HG03139 (cell line): Measurements from ENCODE around the gene PIEZO1.
A peak's percentile ranks its signal among the peaks of the same experiment; 100 is the strongest.

Experiments
- ATAC-seq: cut with Tn5 transposase; IDR thresholded peaks from one replicate; pipeline ENCODE4 v1.9.1; 2021; ENCODE audit not compliant: unreplicated experiment

PIEZO1 gene

DNA sequence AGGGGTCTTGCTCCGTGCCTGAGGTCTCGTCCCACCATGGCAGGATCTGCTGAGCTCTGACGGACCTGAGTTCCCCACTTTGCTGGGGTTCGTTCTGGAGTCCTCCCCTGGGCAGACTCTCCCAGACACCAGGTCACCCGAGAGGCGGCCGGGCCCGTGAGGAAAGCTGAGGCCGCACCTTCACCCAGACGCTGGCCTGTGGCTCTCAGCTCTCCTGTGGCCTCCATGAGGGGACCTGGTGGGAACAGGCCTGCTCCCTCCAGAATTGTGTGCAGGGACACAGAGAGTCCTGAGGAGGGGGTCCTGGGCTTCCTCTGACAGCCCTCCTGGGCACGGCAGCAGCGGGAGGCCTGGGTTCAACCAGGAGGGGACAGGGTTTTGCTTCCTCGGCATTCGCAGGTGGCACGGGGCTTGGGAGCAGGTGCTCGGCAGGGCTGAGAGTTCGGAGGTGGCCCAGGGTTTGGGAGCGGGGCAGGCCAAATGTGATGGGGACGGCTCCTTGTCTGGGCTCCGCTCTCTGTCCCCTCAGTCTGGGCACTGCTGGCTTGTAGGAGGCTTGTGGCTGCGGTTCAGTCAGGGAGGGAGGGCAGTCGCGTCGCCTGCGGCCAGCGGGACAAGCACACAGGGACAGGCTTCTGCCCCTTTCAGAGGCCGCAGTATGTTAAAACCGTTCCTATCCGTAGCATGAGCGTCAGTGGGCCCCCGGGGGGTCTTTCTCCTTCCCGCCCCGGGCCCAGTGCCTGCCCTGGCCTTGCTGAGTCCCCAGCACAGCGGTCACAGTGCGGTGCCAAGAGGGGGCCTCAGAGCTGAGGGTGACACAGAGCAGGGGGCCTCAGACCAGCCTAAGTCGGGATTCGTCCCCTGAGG, 90.6 kb downstream of the PIEZO1 start:
- ATAC-seq = no peak

DNA sequence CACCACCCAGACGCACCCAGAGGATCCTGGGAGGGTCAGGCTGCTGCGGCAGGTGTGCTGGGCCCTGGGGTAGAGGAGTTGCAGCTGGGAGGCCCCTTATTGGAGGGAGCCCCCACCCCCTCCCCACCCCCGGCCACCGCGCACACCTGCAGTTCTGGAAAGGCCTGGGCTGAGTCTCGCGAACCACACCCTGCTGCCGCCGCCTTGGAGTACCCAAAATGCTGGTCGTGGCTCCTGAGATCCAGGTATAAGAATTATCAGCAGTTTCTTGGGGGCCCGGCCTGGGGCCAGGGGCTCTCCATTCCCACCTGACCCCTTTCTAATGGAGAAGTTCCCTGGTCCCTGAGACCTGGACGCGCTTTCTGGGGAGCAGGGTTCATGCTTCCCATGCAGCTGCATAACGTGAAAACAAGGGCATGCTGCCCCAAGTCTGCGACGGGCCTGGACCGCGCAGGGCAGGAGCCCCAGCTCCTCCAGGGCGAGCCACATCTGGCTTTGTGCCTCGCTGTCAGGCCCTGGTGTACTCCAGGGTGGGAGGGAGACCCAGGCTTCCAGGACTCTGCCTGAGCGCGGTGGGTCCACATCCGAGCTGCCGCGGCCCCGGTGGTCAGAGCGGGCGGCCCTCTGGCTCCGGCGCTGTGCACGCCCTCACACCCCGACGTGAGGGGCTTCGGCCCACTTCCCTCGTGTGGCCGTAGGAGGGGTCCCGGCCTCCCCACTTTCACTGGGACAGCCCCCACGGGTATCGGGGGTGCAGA, 91.4 kb downstream of the PIEZO1 start:
- no peak for ATAC-seq

DNA sequence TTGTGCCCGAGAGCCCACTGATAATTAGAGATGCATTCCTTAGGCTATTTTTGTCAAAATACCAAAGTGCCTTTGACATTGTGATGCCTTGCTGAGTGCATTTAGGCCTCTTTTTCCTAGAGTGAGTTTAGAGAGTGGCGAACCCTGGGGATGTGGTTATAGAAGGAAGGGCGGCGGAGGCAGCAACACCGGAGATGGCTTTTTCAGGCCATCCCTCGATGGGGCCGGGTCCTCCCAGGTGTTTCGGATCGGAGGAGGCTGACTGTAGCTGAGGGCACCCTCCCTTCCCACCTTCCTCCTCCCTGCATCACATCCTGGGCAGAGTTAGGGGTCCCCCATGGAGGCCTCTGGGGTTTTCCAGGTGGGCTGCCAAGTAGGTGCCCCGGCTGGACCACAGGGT, 92.2 kb downstream of the PIEZO1 start:
- no peak for ATAC-seq

DNA sequence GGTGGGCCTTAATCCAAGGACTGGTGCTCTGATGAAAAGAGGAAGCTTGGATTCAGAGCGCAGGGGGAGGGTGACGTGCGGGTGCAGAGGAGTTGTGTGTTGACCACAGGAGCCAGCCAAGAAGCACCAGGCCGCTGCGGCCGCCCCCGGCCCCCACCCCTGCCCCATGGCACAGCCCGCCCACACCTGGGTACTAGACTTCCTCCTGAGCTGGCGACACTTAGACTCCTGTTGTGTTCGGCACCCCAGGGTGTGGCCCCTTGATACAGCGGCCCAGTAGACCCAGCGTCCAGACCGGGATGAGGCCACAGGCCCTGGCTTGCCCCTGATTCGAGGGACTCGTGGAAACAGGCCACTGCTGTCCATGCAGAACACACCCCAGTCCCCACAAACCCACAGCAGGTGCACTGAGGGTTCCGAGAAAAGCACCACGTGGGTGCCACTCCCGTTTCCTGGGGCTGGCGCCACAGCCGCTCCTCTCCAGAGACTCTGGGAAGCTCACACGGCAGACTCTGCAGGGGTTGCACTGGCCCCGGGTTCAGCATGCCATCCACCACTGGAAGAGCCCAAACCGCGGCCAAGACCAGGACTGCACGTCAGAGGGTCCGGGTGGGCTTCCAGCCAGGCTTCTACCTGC, 93.0 kb downstream of the PIEZO1 start:
- no peak for ATAC-seq

DNA sequence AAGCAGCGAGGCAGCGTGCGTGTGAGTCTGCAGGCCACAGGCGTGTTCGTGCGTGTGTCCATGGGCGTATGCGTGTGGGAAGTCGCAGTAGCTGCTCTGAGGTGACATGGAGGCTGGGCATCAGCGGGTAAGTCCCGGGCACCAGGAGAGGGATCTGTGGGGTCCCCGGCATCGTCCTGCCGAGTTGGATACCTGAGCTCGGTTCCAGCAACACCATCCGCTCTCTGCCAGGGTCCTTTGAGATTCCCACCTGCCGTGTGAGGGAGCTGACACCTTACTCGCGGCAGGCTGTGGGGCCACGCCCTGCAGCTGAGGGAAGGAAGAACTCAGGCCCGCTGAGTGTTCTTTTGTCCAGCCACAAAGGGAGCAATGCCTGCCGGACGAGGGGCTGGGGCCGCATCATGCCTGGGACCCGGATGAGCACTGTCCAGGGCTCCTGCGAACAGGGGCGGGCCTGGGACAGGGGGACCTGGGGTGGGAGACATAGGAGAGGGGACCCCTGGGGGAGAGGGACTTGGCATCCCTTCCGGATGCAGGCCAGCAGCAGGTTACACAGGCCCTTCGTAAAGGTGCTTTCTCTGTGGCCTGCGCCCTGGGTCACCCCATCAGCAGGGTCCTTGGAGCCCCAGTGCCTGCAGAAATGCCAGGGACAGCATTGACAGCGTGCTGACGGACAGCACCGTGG, 93.7 kb downstream of the PIEZO1 start:
- no peak for ATAC-seq

DNA sequence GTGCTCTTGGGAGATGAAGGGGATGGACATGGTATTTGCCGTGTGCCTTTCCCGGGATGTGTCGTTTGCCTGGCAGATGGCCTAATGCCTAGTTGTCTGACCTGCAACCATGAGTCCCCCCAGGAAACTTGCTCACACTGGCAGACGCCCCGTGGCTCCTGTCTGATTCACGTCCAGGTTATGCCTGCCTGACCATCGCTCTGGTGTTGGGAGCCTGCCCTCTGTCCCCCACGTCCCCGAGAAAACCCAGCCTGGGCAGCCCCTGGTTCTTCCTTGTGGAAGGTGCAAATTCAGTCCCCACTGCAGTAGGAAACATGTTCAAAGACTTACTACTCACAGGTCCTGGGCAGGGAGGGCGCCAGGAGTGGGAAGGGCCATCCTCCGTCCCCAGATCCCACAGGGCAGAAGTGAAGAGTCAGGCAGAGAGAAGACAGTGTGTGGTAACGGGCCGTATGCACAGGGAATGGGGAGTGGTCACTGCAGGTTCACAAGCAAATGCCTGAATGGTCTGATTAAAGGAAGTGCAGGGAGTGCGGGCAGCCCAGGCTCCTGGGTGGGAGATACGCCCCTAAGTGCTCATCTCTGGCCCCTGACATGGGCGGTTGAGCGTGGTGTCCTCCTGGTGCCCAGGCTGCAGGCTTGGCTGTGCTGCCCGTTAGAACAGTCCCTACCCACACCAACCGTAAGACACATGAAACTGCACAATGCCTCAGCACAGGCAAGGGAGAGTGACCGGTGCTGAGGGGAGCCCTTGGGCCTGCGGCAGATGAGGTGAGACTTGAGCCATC, 94.5 kb downstream of the PIEZO1 start:
- ATAC-seq = no peak

DNA sequence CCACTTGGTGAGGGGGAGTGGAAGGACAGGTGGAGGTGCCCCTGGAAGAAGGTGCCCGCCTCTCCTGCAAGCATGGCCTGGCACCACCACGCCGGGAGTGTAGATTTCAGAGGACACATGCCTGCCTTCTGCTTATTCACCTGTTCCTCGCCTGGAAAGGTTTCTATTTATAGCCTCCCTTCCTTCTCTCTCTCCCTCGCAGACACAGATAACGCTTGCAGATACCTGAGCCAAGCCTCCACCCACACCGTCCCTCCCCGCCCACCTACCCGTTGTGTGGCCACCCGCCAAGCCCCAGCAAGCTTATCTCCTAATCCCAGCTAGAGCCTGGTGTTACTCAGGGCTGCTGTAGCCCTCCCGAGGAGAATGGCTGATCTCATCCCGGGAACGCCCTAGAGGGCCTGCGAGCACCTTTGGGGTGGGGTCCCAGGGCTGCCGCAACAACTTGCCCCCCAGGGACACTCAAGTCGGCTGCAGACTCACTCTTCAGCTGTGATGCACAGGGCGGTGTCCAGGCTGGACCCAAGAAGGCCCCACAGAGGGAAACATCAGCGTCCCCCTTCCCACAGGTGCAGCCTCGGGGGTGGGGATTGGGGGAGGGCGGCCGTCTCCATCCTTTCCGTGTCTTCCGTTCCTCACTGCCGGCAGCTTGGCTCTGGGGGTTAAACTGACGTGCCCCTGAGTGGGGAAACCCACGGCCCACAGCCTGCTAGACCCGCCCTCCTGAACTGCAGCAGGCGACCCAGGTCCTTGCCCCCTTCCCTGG, 96.8 kb downstream of the PIEZO1 start:
- ATAC-seq = no peak

DNA sequence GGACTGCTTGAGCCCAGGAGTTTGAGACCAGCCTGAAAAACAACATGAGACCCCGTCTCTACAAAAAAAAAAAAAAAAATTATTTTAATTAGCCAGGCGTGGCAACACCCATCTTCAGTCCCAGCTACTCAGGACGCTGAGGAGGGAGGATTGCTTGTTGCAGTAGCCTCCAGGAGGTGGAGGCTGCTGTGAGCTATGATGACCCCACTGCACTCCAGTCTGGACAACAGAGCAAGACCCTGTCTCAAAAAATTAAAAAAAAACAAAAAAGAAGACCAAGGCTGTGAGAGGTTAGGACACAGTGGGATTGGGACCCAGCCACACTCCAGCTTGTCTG, 97.4 kb downstream of the PIEZO1 start:
- ATAC-seq = no peak

DNA sequence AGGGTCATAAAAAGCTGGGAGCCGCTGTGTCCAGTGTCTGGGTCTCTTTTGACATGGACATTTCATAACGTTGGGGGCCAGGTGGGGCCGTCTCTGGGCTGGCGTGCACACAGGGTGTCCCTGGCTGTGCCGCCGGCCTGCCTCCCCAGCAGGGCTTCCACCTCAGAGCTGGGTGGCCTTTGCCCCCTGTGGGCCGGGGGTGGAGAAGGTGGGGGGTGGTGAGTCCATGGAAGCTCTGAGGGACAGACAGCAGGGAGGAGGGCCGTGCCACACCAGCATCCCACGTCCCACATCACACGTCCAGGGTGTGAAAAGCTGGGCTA, 97.8 kb downstream of the PIEZO1 start:
- no peak for ATAC-seq

DNA sequence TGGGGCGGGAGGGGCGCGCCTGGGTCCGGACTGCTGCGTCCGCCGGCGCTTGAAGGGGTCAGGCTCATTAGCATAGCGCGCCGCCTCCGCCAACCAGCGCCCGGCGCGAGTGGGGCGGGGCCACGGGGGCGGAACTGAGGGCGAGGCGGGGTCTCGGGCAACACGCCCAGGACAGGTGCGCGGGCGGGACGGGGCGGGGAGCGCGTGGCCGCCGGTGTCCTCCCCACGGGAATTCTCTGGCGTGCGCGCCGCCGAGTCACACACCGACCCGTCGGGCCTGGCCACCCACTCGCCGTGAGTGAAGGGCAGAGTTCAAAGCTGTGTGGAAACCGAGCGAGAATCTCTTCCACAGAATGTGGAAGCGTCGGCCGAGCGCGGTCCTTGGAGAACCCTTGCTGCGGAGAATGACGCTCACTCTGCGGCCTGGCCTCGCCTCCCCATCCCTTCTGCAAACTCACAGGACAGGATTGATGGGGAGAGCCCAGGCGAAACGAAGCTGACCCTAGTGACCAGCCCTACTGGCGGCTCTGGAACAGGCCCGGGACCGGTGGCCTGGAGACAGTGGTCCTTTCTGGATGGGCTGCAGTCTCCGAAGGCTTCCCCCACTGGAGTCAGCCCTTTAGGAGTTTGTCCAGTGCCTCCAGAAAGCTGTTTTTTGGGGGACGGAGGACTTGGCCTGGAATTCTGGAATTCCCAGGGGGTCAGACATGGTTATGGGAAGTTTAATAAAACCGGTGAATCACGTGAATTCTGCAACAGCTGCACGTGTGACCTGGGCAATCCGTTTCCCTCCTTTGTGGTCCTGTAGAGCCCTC, 98.4 kb downstream of the PIEZO1 start, which contains the start of gene SNAI3:
SNAI3 (minus strand) TSS at position 69 of the 815 bp plus-strand sequence. CDS start 101 bp downstream, outside the sequence.
- ATAC-seq = peak; percentile 59

DNA sequence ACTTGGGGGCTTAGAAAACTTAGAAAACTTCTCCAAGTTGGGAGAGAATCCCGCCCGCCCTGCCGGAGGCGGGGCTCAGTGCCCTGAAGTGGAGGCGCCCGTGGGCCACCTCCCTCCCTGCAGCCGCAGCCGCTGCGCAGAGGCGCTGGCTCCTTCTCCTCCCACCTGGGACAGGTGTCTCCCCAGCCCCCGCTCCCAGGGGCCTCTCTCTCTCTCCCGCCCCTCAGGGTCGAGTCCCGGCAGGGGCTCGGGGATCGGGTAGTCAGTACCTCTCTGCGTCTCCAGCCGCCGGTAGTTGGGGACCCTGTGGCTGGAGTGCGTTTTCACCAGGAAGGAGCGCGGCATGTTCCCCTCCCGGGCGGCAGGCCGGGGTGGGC, 99.0 kb downstream of the PIEZO1 start:
- peak; percentile 19 for ATAC-seq

DNA sequence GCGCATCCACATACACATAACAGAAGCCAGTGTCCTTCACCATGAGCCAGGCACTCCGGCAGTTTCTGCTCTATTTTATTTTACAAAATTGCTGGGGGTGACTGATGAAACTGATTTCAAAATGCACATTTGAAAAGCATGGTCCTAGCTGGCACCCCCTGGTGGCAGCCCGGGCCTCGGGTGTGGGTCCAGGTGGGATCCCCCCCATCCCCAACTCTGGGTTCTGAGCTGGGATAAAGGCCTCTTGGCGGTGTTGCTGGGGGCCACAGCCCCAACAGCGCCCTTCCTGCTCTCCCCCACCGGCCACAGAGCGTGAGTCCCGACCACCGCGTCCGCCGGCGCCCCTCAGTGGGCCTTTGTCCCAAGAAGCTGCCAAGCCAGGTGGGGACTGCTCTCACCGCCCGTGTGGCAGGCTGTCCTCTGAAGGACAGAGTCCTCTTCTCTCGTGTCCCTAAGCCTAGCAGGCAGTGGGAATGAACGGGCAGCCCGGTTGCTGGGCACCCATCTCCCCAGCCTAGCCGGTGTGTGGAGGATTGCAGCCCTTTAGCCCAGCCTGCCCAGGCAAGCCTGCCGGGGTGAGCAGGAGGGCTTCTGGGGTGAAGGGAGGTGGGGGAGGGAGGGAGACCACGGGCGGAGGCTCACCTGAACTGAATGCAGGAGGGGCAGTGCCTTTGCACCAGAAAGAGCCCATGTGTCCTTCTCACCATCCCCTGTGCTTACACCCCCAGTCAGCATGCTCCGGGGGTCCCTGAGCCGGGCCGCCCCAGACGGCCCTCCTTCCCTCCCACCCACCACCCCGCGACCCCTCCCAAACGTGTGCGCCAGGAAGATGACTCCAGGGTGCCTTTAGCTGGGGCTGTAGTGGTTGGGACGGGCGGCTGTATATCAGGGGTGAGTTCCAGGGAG, 99.6 kb downstream of the PIEZO1 start:
- no peak for ATAC-seq

DNA sequence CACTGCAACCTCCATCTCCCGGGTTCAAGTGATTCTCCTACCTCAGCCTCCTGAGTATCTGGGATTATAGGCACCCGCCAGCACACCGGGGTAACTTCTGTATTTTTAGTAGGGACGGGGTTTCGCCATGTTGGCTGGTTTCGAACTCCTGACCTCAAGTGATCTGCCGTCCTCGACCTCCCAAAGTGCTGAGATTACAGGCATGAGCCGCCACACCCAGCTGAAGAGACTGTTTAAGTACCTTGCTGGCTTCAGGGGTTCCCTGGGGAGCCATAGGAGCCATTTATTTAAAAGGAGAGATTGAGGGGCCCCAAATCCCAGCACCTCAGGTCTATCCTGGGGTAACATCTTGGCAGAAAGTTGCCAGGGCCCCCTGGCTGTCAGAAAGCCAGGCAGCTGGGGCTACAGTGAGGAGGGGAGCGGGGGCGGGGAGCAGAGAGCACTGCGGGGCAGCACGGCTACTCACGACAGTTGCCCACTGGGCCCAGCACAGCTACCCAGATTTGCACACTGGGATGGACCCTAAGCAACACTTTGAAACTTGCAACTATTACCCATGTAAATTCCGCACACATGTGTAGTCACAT, 100.4 kb downstream of the PIEZO1 start:
- ATAC-seq = no peak

DNA sequence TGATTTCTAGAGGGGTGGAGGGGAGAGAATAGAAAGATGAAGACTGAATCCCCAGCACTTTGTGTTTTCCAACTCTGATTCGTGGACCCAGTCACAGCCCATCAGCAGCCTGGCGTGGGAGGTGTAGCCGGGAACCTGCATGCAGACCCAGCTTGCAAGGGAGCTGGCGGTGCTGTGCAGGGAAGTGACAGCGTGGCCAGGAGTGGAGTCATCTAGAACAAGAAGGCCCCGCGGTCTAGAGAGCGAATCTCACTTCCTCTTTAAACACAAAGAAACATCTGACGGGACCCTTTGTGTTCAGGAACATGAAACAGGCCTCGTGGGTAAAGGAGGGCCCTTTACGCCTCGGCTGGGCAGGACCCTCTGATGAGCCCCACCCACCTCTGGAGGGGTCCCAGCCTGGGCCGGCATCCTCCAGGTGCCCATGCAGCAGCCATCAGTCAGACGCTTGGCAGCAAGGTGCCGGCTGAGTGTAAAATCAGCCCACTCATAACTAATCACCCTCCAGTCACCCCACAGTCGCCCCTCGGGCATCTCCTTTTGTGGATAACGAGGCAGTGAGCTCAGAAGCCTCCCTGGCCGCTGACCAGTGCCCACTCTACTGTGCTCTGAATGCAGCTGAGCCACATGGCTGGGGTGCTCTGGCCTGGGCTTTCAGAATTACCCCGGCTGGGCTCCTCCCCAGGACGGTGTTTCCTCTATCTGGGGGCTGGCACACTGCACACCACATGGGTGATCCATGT, 103.1 kb downstream of the PIEZO1 start:
- peak; percentile 53 for ATAC-seq

DNA sequence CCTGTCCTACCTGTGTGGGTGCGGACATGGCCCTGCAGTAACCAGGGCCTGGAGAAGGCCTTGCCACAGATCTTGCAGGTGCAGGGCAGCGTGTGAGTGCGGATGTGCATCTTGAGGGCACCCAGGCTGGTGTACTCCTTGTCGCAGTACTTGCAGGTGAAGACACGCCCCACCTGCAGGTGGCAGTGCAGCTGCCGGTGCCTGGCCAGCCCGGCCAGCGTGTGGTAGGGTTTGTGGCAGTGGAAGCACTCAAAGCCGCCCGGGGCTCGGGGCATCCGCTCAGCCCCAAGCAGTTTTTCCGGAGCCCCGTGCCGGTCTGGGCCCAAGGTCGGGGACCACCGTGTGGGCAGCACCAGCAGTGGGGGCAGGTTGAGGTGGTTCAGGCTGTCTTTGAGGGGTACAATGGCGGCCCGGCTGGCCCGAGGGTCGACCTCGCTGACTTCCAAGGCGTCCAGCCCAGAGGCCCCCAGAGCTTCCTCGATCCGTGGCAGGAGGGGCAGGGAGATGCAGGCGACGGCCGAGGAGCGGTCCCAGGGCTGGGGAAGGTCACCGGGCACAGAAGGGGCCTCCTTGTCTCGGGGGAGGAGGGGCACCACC, 103.8 kb downstream of the PIEZO1 start:
- ATAC-seq = no peak

DNA sequence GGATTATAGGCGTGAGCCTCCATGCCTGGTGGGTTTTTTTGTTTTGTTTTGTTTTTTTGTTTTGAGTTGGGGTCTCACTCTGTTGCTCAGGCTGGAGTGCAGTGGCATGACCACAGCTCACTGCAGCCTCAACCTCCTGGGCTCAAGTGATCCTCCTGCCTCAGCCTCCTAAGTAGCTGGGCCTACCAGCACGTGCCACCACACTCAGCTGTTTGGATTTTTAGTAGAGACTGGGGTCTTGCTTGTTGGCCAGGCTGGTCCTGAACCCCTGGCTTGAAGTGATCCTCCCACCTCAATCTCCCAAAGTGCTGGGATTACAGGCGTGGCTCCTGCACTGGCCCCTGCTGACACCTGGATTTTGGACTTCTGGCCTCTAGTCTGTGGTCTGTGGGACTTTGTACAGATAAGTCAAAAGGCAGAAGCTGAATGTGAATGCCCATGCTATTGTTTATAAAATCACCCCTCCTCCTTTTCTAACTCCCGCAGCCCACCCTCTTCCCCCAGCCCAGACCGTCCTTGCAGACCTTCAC, 104.4 kb downstream of the PIEZO1 start:
- ATAC-seq = no peak
